NK-92 treated with Interleukin-12 subunit alpha and Interleukin-12 subunit beta, amount 100 ng/mL, for 24 hours (cell line): ENCODE measurements around the gene PEX12.
"Not testable (repeated sequence)": the region's sequence is repeated elsewhere in the genome, so short reads cannot be mapped to it uniquely, and the experiment has no call there.

Source experiments
- DNase-seq: peaks from one replicate; lab custom pipeline; 2025; lab: John Stamatoyannopoulos, UW

Gene PEX12

GRCh38 chr17:35577830-35578196, 558 bp downstream of the PEX12 start:
- no peak for DNase-seq

GRCh38 chr17:35575759-35576158, 2.6 kb downstream of the PEX12 start:
- DNase-seq, result no peak

- DNase-seq, result no peak
Measured at GRCh38 chr17:35569405-35569804, 9.0 kb downstream of the PEX12 start.

- DNase-seq, result no peak
Measured at GRCh38 chr17:35568561-35568960, 9.8 kb downstream of the PEX12 start.

GRCh38 chr17:35566968-35567367, 11.4 kb downstream of the PEX12 start:
- DNase-seq, result no peak

GRCh38 chr17:35563181-35563580, 15.2 kb downstream of the PEX12 start:
- DNase-seq, result not testable (repeated sequence)

GRCh38 chr17:35560703-35561102, 17.7 kb downstream of the PEX12 start, which contains the start of gene SLFN14:
Gene SLFN14 (minus strand): TSS chr17:35560819. CDS start chr17:35558062, 2,757 bp downstream.
- DNase-seq, result no peak

GRCh38 chr17:35559495-35560210, 18.7 kb downstream of the PEX12 start:
- no peak for DNase-seq

- no peak for DNase-seq
Measured at GRCh38 chr17:35557353-35557752, 21.0 kb downstream of the PEX12 start.

- DNase-seq, result no peak
Measured at GRCh38 chr17:35555691-35556090, 22.7 kb downstream of the PEX12 start.

- no peak for DNase-seq
Measured at GRCh38 chr17:35554668-35555067, 23.7 kb downstream of the PEX12 start.

GRCh38 chr17:35553310-35553709, 25.1 kb downstream of the PEX12 start:
- no peak for DNase-seq

- no peak for DNase-seq
Measured at GRCh38 chr17:35548978-35549377, 29.4 kb downstream of the PEX12 start.

GRCh38 chr17:35548208-35548810, 30.1 kb downstream of the PEX12 start:
- DNase-seq, result no peak

- no peak for DNase-seq
Measured at GRCh38 chr17:35546487-35546886, 31.9 kb downstream of the PEX12 start.

- DNase-seq, result no peak
Measured at GRCh38 chr17:35545150-35545549, 33.2 kb downstream of the PEX12 start.

- no peak for DNase-seq
Measured at GRCh38 chr17:35543856-35544255, 34.5 kb downstream of the PEX12 start.

- DNase-seq, result no peak
Measured at GRCh38 chr17:35542990-35543389, 35.4 kb downstream of the PEX12 start.

GRCh38 chr17:35541434-35541833, 36.9 kb downstream of the PEX12 start:
- no peak for DNase-seq

GRCh38 chr17:35540589-35541404, 37.6 kb downstream of the PEX12 start:
- DNase-seq, result peak; percentile 42

- no peak for DNase-seq
Measured at GRCh38 chr17:35539659-35540026, 38.7 kb downstream of the PEX12 start.

- DNase-seq, result peak; percentile 17
Measured at GRCh38 chr17:35537601-35538141, 40.7 kb downstream of the PEX12 start, which contains the start of gene SLFN12L. Gene SLFN12L (minus strand): TSS chr17:35537678. CDS start chr17:35522364, 15,314 bp downstream.
